Lung (tissue), 12 donors: ENCODE data around the gene DOK6. TPM values are rescaled to one million over a fixed set of nuclear protein-coding genes. Genes with fewer than 3 reads are reported as not detected.

Experiments used
- ATAC-seq: fragments of 200-7000 bp; cut with Tn5 transposase; one replicate; pipeline ENCODE4 v1.9.1; 2020; ENCODE audit warnings: moderate number of reproducible peaks; ENCODE audit not compliant: insufficient read depth, low FRiP score
- DNase-seq, 3 donors: peaks; one replicate each; pipeline ENCODE4 v3.0.0-alpha.2; 2013 to 2017
- H3K27ac ChIP-seq, 2 donors: one replicate each; pipeline ENCODE4 v1.5.1; 2013; ENCODE audit warnings: mild to moderate bottlenecking in 2 of 2, moderate library complexity in 2 of 2, control low read depth in 1 of 2, inconsistent platforms in 1 of 2, low read depth in 1 of 2, low read length in 1 of 2
- H3K27me3 ChIP-seq, 3 donors: one replicate each; pipeline ENCODE4 v1.5.1; 2013; ENCODE audit warnings: low read length in 2 of 3; ENCODE audit not compliant: control insufficient read depth in 3 of 3, insufficient read depth in 3 of 3
- H3K36me3 ChIP-seq, 4 donors: one replicate each; pipeline ENCODE4 v1.5.1; 2013; ENCODE audit warnings: low read length in 4 of 4, mild to moderate bottlenecking in 1 of 4, moderate library complexity in 1 of 4; ENCODE audit not compliant: control insufficient read depth in 4 of 4, insufficient read depth in 4 of 4
- H3K4me1 ChIP-seq, 5 donors: one replicate each; pipeline ENCODE4 v1.5.1; 2013; ENCODE audit warnings: low read length in 5 of 5, mild to moderate bottlenecking in 2 of 5, moderate library complexity in 1 of 5; ENCODE audit not compliant: control insufficient read depth in 5 of 5, insufficient read depth in 5 of 5
- H3K4me3 ChIP-seq: one replicate; pipeline ENCODE4 v1.5.1; 2013; ENCODE audit warnings: mild to moderate bottlenecking, control low read depth, moderate library complexity
- H3K9ac ChIP-seq, 2 donors: one replicate each; pipeline ENCODE4 v1.5.1; 2013; ENCODE audit warnings: low read length in 2 of 2, control low read depth in 1 of 2; ENCODE audit not compliant: insufficient read depth in 1 of 2
- H3K9me3 ChIP-seq, 4 donors: one replicate each; pipeline ENCODE4 v1.5.1; 2013; ENCODE audit warnings: low read length in 3 of 4, mild to moderate bottlenecking in 1 of 4, moderate library complexity in 1 of 4; ENCODE audit not compliant: control insufficient read depth in 4 of 4, insufficient read depth in 3 of 4
- WGBS, 2 donors: extraction: QIAGEN DNeasy Blood & Tissue Kit; methylation state at CpG; one replicate each; pipeline ENCODE4 v1.1.7; 2013; 5-methylcytosine and 5-hydroxymethylcytosine counted together
- polyA plus RNA-seq, 2 donors: library from polyadenylated mRNA; stranded (reverse); fragments of 200-250 nt; gene quantifications; one replicate each; pipeline ENCODE4 v1.2.1, GENCODE V29; 2013
- total RNA-seq, 2 donors: library from RNA; depleted of rRNA in 1 of 2; stranded (reverse); fragments of >200 nt in 1 of 2; gene quantifications; one replicate each; pipeline ENCODE4 v1.2.1, GENCODE V29; 2014 to 2021
- TF ChIP-seq, protein P1 (sequence below): IDR thresholded peaks from 2 replicates; pipeline ENCODE4 v1.5.1; 2012; ENCODE audit warnings: mild to moderate bottlenecking; ENCODE audit errors: control extremely low read depth, extremely low read depth
- donor health status: control.
- donor health status: control.
- donor health status: Bipolar disorder and iron deficiency.
- donor health status: healthy.
- donor health status: DM: yes; HTN: yes; CAD: no.

The DOK6 gene
- total and polyA plus RNA-seq, 4 donors: 0.61 to 21.3 (median 2.7) TPM

DNA sequence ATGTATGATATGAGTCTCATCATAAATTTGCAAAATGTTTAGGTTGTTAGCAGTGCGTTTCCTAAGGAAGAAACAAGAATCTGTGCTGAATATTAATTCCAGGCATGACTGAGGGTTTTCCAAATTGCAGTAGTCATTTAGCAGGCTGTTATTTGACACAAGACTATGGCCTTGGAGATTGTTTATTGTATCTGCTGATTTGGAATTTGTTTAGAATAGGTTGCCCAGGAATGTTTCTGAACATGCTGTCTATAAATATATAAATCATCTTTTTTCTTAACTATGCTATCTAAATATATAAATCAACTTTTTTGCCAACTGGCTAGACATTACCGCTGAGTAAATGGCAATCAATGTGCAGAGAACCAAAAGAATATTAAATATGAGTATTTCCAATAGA is 90.9 kb downstream of the DOK6 start:
- TF ChIP-seq, protein P1, sequence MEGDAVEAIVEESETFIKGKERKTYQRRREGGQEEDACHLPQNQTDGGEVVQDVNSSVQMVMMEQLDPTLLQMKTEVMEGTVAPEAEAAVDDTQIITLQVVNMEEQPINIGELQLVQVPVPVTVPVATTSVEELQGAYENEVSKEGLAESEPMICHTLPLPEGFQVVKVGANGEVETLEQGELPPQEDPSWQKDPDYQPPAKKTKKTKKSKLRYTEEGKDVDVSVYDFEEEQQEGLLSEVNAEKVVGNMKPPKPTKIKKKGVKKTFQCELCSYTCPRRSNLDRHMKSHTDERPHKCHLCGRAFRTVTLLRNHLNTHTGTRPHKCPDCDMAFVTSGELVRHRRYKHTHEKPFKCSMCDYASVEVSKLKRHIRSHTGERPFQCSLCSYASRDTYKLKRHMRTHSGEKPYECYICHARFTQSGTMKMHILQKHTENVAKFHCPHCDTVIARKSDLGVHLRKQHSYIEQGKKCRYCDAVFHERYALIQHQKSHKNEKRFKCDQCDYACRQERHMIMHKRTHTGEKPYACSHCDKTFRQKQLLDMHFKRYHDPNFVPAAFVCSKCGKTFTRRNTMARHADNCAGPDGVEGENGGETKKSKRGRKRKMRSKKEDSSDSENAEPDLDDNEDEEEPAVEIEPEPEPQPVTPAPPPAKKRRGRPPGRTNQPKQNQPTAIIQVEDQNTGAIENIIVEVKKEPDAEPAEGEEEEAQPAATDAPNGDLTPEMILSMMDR: no peak
- DNase-seq (no peak), ATAC-seq (no peak)
- H3K27me3 ChIP-seq: no peaks in the 10 kb centered on the region
- H3K27ac ChIP-seq: no peak overlapping the region
- 51 to 64% methylated on average over 2 of the region's 2 CpGs for WGBS, 2 donors
- H3K36me3 ChIP-seq: peaks cover 0 to 12% (median 0%) of the 10 kb centered on the region in 4 donors
- no peak overlapping the region for H3K9ac ChIP-seq
- H3K9me3 ChIP-seq: peaks cover 0 to 14% (median 3%) of the 10 kb centered on the region in 4 donors
- no peak overlapping the region for H3K4me3 ChIP-seq
- H3K4me1 ChIP-seq: peaks cover 0 to 8% (median 0%) of the 10 kb centered on the region in 5 donors

DNA sequence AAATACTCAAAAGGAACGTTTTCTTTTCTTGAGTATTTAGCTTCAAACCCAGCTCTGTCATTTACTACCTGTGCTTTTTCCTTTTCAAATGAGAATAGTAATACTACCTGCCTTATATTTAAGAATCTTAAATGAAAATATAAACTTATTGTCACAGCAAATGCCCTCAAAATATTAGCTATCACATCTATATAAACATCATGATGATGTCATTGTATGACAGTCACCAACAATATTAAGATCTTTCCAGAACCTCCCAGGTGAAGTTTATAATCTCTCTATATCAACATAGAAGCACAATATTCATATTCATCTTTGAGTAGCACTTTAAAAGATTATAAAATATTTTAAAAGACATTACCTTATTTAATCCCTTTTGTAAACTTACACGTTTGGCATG is 92.2 kb downstream of the DOK6 start:
- WGBS, 2 donors: 82 to 86% methylated on average over 2 of the region's 2 CpGs

DNA sequence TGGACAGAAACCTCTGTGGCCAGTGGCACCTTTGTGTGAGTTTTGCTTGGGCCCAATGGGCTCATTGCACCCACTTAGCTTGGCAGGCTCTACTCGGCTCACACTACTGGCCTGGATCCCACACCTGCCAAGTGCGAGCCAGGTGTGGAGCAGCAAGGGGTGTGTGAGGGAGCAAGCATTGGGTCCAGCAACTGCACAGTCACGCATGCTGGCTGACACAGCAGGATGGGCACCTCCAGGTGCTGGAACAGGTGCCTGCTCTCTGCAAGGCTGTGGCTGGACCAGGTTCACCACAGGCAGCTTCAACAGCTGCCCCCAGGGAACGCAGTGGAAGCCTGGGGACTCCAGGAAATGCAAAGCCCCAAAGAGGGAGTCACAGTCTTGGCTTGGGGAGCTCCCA is 94.2 kb downstream of the DOK6 start:
- Histone ChIP-seq H3K4me3 (no peak overlapping the region), H3K36me3 (peaks cover 0 to 5% (median 0%) of the 10 kb centered on the region in 4 donors), H3K27ac (no peak overlapping the region), H3K4me1 (peaks cover 0 to 8% (median 0%) of the 10 kb centered on the region in 5 donors), H3K27me3 (no peaks in the 10 kb centered on the region), H3K9me3 (peaks cover 0 to 8% (median 0%) of the 10 kb centered on the region in 4 donors), H3K9ac (no peak overlapping the region)
- ATAC-seq: no peak
- no peak for DNase-seq
- TF ChIP-seq, protein P1: no peak
- WGBS, 2 donors: 90 to 91% methylated on average over 4 of the region's 4 CpGs

More for the DNA sequence above, 92.2 kb downstream of the DOK6 start:
- ATAC-seq: no peak
- Histone ChIP-seq H3K27ac (no peak overlapping the region), H3K4me3 (no peak overlapping the region), H3K9me3 (peaks cover 0 to 12% (median 2%) of the 10 kb centered on the region in 4 donors), H3K9ac (no peak overlapping the region), H3K36me3 (peaks cover 0 to 9% (median 0%) of the 10 kb centered on the region in 4 donors), H3K4me1 (peaks cover 0 to 8% (median 0%) of the 10 kb centered on the region in 5 donors), H3K27me3 (no peaks in the 10 kb centered on the region)
- no peak for DNase-seq
- TF ChIP-seq, protein P1: no peak

DNA sequence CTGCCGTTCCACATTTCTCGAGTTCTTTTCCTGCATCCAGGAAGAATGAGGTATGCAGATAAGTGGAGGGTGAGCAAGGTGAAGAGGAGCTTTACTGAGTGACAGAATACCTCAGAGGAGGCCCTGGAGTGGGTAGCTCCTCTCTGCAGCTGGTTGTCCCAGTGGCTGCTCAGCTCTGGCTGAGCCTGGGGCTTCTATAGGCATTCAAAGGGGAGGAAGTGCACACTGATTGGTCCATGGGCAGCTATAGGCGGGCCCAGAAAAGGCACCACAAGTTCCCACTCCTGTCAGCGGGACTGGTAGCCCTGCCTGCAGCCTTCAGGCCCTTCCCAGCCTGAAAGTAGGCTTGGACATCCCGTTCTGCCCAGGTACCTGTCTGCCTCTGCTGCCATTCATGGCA is 94.7 kb downstream of the DOK6 start:
- no peak overlapping the region for H3K9ac ChIP-seq
- no peak for ATAC-seq
- peaks cover 0 to 8% (median 0%) of the 10 kb centered on the region in 5 donors for H3K4me1 ChIP-seq
- WGBS, 2 donors: 78 to 90% methylated on average over 5 of the region's 5 CpGs
- H3K4me3 ChIP-seq: no peak overlapping the region
- TF ChIP-seq, protein P1: no peak
- no peak overlapping the region for H3K27ac ChIP-seq
- H3K27me3 ChIP-seq: no peaks in the 10 kb centered on the region
- no peak for DNase-seq
- H3K9me3 ChIP-seq: peaks cover 0 to 8% (median 0%) of the 10 kb centered on the region in 4 donors
- H3K36me3 ChIP-seq: peaks cover 0 to 5% (median 0%) of the 10 kb centered on the region in 4 donors
